ENCODE results near the gene DHX57.

The DHX57 gene

DNA sequence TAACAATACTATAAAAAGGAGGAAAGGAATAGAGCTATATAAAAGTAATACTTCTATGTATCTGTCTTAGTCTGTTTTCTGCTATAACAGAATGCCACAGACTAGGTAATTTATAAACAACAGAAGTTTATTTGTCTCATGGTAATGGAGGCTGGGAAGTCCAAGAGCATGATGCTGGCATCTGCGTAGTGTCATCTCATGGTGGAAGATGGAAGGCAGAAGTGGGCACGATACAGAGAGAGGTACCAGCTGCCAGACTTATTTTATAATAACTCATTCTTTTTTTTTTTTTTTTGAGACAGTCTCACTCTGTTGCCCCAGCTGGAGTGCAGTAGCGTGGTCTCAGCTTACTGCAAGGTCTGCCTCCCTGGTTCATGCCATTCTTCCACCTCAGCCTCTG is 4.3 kb downstream of the DHX57 start:
- no peak for DNase-seq (ENCODE audit: low read depth in 2 of 2)

GRCh38 chr2:38866773-38867443 is 8.8 kb downstream of the DHX57 start:
- DNase-seq (ENCODE audit: low read depth in 2 of 2): no peak

- DNase-seq (ENCODE audit: low read depth in 2 of 2): no peak
These were observed 12.6 kb downstream of the DHX57 start for GRCh38 chr2:38863061-38863695.

DNA sequence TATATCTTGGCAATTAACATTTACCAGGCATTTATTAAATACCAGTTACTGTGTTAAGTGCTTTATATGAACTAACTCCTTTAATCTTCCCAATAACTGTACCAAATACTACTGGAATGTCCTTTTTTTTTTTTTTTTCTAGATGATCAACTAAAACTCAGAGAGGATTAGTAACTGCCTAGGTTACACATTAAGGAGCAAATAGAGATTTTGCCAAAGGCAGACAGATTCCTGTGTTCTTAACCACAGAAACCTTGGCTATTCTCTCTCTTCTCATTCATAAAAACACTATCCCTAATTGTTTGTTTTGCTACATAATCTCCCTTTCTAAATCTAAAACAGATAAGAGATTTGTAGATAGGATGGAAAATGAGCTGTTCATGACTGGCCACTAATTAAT is 13.3 kb downstream of the DHX57 start:
- no peak for DNase-seq (ENCODE audit: low read depth in 2 of 2)

DNA sequence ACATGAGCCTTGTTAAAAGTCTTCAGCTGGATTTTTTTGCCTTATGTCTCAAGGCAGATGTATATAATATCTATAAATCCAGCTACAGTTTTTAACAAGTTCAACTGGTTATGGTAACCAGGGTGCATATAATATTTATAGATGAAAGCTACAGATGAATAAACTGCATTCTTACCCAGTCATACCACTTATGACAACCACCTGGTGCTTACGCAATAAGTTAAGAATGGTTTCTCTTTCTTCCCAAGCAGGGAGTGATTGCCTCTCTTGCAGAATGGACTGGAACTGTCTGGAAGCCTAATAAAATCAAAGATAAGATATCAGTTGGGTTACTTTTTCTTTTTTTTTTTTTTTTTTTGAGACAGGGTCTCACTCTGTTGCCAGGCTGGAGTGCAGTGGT is 19.6 kb downstream of the DHX57 start:
- DNase-seq (ENCODE audit: low read depth in 2 of 2): no peak

GRCh38 chr2:38850045-38850444 is 25.7 kb downstream of the DHX57 start:
- DNase-seq (ENCODE audit: low read depth in 2 of 2): no peak

GRCh38 chr2:38836791-38837190 is 38.9 kb downstream of the DHX57 start:
- no peak for DNase-seq (ENCODE audit: low read depth in 2 of 2)

DNA sequence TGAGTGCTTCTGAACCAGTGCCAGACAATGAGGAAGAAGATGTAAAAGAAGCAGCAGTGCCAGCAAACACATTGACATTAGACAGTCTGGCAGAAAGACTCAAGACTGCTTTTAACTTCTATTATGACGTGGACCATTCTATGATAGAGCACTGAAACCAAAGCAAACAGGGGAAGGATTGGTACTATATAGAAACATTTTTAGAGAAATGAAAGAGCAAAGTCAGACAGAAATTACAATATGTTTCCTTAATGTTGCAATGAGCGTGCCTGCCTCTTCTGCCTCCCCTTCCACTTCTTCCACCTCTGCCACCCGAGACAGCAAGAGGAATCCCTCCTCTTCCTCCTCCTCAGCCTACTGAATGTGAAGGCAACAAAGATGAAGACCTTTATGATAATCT is 39.7 kb downstream of the DHX57 start:
- no peak for DNase-seq (ENCODE audit: low read depth in 2 of 2)

- no peak for DNase-seq (ENCODE audit: low read depth in 2 of 2)
These were observed 40.6 kb downstream of the DHX57 start for GRCh38 chr2:38835015-38835601.

DNA sequence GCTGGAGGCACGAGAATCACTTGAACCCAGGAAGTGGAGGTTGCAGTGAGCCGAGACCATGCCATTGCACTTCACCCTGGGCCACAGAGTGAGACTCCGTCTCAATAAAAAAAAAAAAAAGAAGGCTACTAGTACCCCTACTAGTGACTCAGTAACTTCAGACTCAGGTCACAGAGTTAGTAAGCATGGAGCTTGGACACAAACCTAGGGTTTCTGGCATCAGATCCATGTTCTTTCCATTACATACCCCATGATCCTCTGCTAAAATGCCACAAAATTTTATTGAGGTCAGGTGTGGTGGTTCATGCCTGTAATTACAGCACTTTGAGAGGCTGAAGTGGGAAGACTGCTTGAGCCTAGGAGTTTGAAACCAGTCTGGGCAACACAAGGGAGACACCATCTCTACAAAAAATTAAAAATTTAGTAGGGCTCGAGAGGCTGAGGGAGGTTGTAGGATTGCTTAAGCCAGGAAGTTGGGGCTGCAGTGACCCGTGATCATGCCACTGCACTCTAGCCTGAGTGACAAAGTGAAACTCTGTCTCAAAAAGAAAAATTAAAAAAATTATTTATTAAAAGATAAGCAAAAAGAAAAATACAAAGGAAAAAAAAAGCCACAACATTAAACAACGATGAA is 45.1 kb downstream of the DHX57 start:
- DNase-seq (ENCODE audit: low read depth in 2 of 2): no peak

DNA sequence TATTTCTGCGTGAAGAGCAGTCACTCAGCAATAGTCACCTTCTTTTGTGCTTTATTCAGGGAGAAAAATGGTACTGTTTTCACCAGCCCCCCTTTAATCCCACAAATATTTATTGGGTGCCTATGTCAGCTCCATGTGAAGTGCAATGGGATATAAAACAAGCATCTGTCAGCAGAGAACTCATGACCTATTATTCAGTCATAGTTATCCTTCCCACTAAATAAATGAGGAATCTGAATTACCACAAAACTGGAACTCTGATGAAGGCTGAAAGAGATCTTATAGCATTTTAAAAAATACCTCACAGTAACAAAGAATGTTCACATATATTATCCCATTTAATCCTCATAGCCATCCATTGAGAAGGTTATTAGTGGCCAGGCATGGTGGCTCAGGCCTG is 45.8 kb downstream of the DHX57 start:
- peak in 1 of 2 experiments; percentile 9 for DNase-seq (ENCODE audit: low read depth in 2 of 2)

DNA sequence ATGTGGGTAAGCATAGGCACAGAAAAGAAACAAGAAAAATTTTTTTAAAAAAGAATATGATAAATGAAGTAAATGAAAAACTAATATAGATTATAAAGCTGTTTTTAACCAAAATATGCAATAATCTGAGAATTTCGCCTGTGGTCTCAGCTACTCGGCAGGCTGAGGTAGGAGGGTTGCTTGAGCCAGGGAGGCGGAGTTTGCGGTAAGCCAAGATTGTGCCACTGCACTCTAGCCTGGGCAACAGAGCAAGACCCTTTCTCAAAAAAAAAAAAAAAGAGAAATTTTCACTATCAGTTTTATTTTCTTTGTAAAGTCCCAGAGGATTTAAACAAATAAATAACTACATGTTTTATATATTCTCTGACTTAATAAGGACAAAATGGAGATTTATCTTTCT is 47.3 kb downstream of the DHX57 start:
- DNase-seq (ENCODE audit: low read depth in 2 of 2): no peak

DNA sequence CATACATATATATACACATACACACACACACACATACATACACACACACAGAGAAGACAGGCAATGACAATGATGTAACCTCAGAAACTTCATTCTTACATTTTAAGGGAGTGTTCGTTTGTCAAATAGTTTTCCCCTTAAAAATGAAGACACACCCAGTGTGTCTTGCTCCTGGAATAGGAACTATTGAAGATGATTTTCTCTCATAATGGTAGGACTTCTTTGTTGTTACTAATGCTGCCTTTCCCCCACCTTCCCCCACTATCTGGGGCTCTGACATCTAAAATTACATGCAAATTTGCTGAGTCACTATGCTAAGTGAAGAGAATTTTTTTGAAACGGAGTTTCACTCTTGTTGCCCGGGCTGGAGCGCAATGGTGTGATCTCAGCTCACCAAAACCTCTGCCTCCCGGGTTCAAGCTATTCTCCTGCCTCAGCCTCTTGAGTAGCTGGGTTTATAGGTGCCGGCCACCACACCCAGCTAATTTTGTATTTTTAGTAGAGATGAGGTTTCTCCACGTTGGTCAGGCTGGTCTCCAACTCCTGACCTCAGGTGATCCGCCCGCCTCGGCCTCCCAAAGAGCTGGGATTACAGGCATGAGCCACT is 48.1 kb downstream of the DHX57 start:
- peak; percentile 60 to 69 for DNase-seq (ENCODE audit: low read depth in 2 of 2)

GRCh38 chr2:38825956-38826355 is 49.8 kb downstream of the DHX57 start:
- no peak for DNase-seq (ENCODE audit: low read depth in 2 of 2)

GRCh38 chr2:38824906-38825305 is 50.8 kb downstream of the DHX57 start:
- no peak for DNase-seq (ENCODE audit: low read depth in 2 of 2)

GRCh38 chr2:38823386-38823785 is 52.3 kb downstream of the DHX57 start:
- DNase-seq (ENCODE audit: low read depth in 2 of 2): no peak

DNA sequence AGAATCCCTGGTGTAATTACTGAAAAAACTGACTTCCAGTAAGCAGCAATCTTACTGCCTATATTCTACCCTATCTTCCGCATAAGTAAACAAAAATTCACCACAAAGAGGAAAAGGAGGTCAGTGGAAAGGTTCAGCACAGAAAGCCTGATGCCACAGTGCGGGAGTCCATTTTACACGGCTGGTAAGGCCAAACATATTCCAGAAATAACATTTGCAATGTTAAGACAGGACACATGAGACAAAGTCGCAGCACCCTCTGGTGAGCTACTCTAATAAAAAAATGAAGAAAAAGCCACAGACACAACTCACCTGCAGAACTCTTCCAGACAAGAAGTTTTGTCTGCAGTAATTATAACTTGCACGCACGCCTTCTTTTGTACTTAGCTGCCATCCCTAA is 57.2 kb downstream of the DHX57 start:
- DNase-seq (ENCODE audit: low read depth in 2 of 2): no peak

GRCh38 chr2:38815936-38816335 is 59.8 kb downstream of the DHX57 start:
- DNase-seq (ENCODE audit: low read depth in 2 of 2): no peak

DNA sequence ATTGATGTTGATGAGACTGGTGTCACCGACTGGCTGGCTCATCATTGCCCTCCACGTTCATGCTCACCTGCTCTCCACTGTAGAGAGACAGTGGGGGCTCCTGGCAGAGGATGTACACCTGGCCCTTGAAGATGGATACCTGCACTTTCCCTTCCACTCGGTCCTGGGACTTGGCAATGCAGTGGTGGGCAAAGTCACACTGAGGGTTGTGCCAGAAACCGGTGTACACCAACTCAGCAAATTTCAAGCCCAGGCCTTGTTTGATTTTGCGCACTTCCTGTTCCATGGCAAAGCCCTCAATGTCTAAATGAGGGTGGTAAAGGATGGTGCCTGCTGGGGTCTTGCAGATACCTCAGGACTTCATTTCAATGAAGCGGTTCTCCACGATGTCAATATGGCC is 65.2 kb downstream of the DHX57 start:
- no peak for DNase-seq (ENCODE audit: low read depth in 2 of 2)

- DNase-seq (ENCODE audit: low read depth in 2 of 2): no peak
These were observed 67.1 kb downstream of the DHX57 start for GRCh38 chr2:38808677-38809076.

- DNase-seq (ENCODE audit: low read depth in 2 of 2): no peak
These were observed 69.0 kb downstream of the DHX57 start for GRCh38 chr2:38806733-38807059.

- no peak for DNase-seq (ENCODE audit: low read depth in 2 of 2)
These were observed 69.6 kb downstream of the DHX57 start for GRCh38 chr2:38806015-38806732.

Data from fibroblast of skin of left quadriceps (primary cell).